ENCODE results near the gene POLD4.

The POLD4 gene

GRCh38 chr11:67347964-67348749 is 5.2 kb downstream of the POLD4 start:
- in situ Hi-C loops (cut with MboI; ENCODE audit: low sequenced_read_pairs, unreplicated experiment): no loop called here
- TF ChIP-seq CTCF (IDR thresholded peaks at IDR 0.05; ENCODE audit: borderline replicate concordance, control extremely low read depth, extremely low read depth, insufficient read depth, missing control alignments): no peak
- DNase-seq (ENCODE audit: low spot score): no peak

- in situ Hi-C loops (cut with MboI; ENCODE audit: low sequenced_read_pairs, unreplicated experiment): no loop called here
- DNase-seq (ENCODE audit: low spot score): no peak
- peak; percentile 59 for TF ChIP-seq CTCF (IDR thresholded peaks at IDR 0.05; ENCODE audit: borderline replicate concordance, control extremely low read depth, extremely low read depth, insufficient read depth, missing control alignments)
Measured at GRCh38 chr11:67345920-67346819, 7.2 kb downstream of the POLD4 start.

- in situ Hi-C loops (cut with MboI; ENCODE audit: low sequenced_read_pairs, unreplicated experiment): no loop called here
- TF ChIP-seq CTCF (IDR thresholded peaks at IDR 0.05; ENCODE audit: borderline replicate concordance, control extremely low read depth, extremely low read depth, insufficient read depth, missing control alignments): no peak
- no peak for DNase-seq (ENCODE audit: low spot score)
Measured at GRCh38 chr11:67345247-67345919, 8.0 kb downstream of the POLD4 start.

GRCh38 chr11:67344264-67344663 is 9.1 kb downstream of the POLD4 start:
- TF ChIP-seq CTCF (IDR thresholded peaks at IDR 0.05; ENCODE audit: borderline replicate concordance, control extremely low read depth, extremely low read depth, insufficient read depth, missing control alignments): no peak
- no peak for DNase-seq (ENCODE audit: low spot score)
- in situ Hi-C loops (cut with MboI; ENCODE audit: low sequenced_read_pairs, unreplicated experiment): no loop called here

GRCh38 chr11:67337257-67337656 is 16.1 kb downstream of the POLD4 start:
- no peak for DNase-seq (ENCODE audit: low spot score)
- TF ChIP-seq CTCF (IDR thresholded peaks at IDR 0.05; ENCODE audit: borderline replicate concordance, control extremely low read depth, extremely low read depth, insufficient read depth, missing control alignments): no peak
- in situ Hi-C loops (cut with MboI; ENCODE audit: low sequenced_read_pairs, unreplicated experiment): no loop called here

- in situ Hi-C loops (cut with MboI; ENCODE audit: low sequenced_read_pairs, unreplicated experiment): no loop called here
- no peak for DNase-seq (ENCODE audit: low spot score)
- TF ChIP-seq CTCF (IDR thresholded peaks at IDR 0.05; ENCODE audit: borderline replicate concordance, control extremely low read depth, extremely low read depth, insufficient read depth, missing control alignments): no peak
Measured at GRCh38 chr11:67332081-67332691, 21.2 kb downstream of the POLD4 start.
